K562 (cell line): Measurements from ENCODE around the gene DAPK2. TPM values are rescaled to one million over a fixed set of nuclear protein-coding genes. Genes with fewer than 3 reads are reported as not detected.

Source experiments
- CBFA2T3 ChIP-seq: fragments of 450-650 bp; IDR thresholded peaks from 2 replicates; pipeline ENCODE4 v1.6.1; 2017
- CBX1 ChIP-seq: sonication (generic); IDR thresholded peaks from 2 replicates; pipeline ENCODE4 v1.6.1; 2016; ENCODE audit warnings: antibody characterized with exemption, low read depth, mild to moderate bottlenecking
- CBX5 ChIP-seq: IDR thresholded peaks from 2 replicates; pipeline ENCODE4 v1.6.1; 2014; ENCODE audit warnings: low read depth, borderline replicate concordance
- CHCHD3 ChIP-seq: fragments of 250-450 bp; sonication (Bioruptor Pico); IDR thresholded peaks from 2 replicates; pipeline ENCODE4 v2.1.2; 2022; ENCODE audit warnings: mild to moderate bottlenecking
- HDAC1 ChIP-seq, 2 experiments: fragments of 450-650 bp; IDR thresholded peaks; 2 replicates each; pipeline ENCODE4 v1.6.1; 2016 to 2017; ENCODE audit warnings: inconsistent platforms in 1 of 2, mild to moderate bottlenecking in 1 of 2, moderate library complexity in 1 of 2
- NFRKB ChIP-seq: fragments of 450-650 bp; IDR thresholded peaks from 2 replicates; pipeline ENCODE4 v1.6.1; 2016; ENCODE audit warnings: low read depth
- NR2C2 ChIP-seq, 2 experiments: fragments of 200-800 bp in 1 of 2; sonication (Bioruptor generic) in 1 of 2; sonication (generic) in 1 of 2; formaldehyde crosslinking in 1 of 2; IDR thresholded peaks; 2 replicates each; pipeline versions ENCODE4 v1.6.1 to v1.8.0; 2016 to 2022; ENCODE audit warnings: mild to moderate bottlenecking in 1 of 2, missing compliant biosample characterization in 1 of 2, missing genetic modification characterization in 1 of 2, missing genetic modification reagents in 1 of 2
- NR3C1 ChIP-seq: sonication (generic); formaldehyde crosslinking; IDR thresholded peaks from 2 replicates; pipeline ENCODE4 v1.8.1; 2022; ENCODE audit warnings: missing genetic modification reagents
- NUFIP1 ChIP-seq: fragments of 450-650 bp; IDR thresholded peaks from 2 replicates; pipeline ENCODE4 v1.6.1; 2018; ENCODE audit not compliant: partially characterized antibody
- RBFOX2 ChIP-seq: fragments of 200-400 bp; formaldehyde crosslinking; IDR thresholded peaks from 2 replicates; pipeline ENCODE4 v1.6.1; 2017; ENCODE audit warnings: low read depth, mild to moderate bottlenecking, low read length, moderate library complexity
- SMAD4 ChIP-seq: fragments of 250-450 bp; sonication (Bioruptor Pico); conservative IDR thresholded peaks from 2 replicates; pipeline ENCODE4 v1.8.0; 2021; ENCODE audit warnings: inconsistent platforms, mild to moderate bottlenecking, moderate library complexity
- SNRNP70 ChIP-seq: fragments of 200-400 bp; formaldehyde crosslinking; optimal IDR thresholded peaks from 2 replicates; pipeline ENCODE3; 2017; ENCODE audit warnings: low read depth, low read length
- TEAD4 ChIP-seq, 2 experiments: sonication (generic) in 1 of 2; formaldehyde crosslinking in 1 of 2; IDR thresholded peaks; 2 replicates each; pipeline versions ENCODE4 v1.6.1 to v1.8.0; 2012 to 2022; ENCODE audit warnings: borderline replicate concordance in 1 of 2, inconsistent platforms in 1 of 2, low read length in 1 of 2, mild to moderate bottlenecking in 1 of 2, missing genetic modification reagents in 1 of 2
- ZBTB11 ChIP-seq, 3 experiments: fragments of 200-800 bp in 1 of 3; fragments of 250-450 bp in 1 of 3; fragments of 450-650 bp in 1 of 3; sonication (Bioruptor Pico) in 1 of 3; sonication (Bioruptor generic) in 1 of 3; formaldehyde crosslinking in 1 of 3; IDR thresholded peaks; 2 replicates each; pipeline versions ENCODE4 v1.6.1 to v1.8.0; 2016 to 2022; ENCODE audit warnings: mild to moderate bottlenecking in 2 of 3, missing genetic modification characterization in 2 of 3, missing compliant biosample characterization in 1 of 3, moderate library complexity in 1 of 3
- ZBTB8A ChIP-seq: fragments of 450-650 bp; IDR thresholded peaks from 2 replicates; pipeline ENCODE4 v1.6.1; 2018; ENCODE audit warnings: mild to moderate bottlenecking, moderate library complexity; ENCODE audit not compliant: partially characterized antibody
- ZFPM2 ChIP-seq: fragments of 250-450 bp; sonication (Bioruptor Pico); IDR thresholded peaks from 2 replicates; pipeline ENCODE4 v1.5.1; 2022; ENCODE audit warnings: mild to moderate bottlenecking
- ZNF395 ChIP-seq: fragments of 200-800 bp; sonication (Bioruptor generic); IDR thresholded peaks from 2 replicates; pipeline ENCODE4 v1.6.1; 2017; ENCODE audit warnings: missing genetic modification characterization, missing compliant biosample characterization
- ZNF512 ChIP-seq: IDR thresholded peaks from 2 replicates; pipeline ENCODE4 v1.6.1; 2016; ENCODE audit warnings: missing genetic modification characterization, missing compliant biosample characterization
- ZNF639 ChIP-seq, 2 experiments: fragments of 200-800 bp in 1 of 2; sonication (Bioruptor generic) in 1 of 2; sonication (generic) in 1 of 2; formaldehyde crosslinking in 1 of 2; IDR thresholded peaks in 1 of 2; conservative IDR thresholded peaks in 1 of 2; 2 replicates each; pipeline versions ENCODE4 v1.5.0 to v1.6.1; 2016 to 2020; ENCODE audit warnings: missing compliant biosample characterization in 1 of 2, missing genetic modification characterization in 1 of 2, missing genetic modification reagents in 1 of 2
- ZNF830 ChIP-seq: fragments of 250-450 bp; sonication (Bioruptor Pico); IDR thresholded peaks from 2 replicates; pipeline ENCODE4 v1.5.0; 2021; ENCODE audit warnings: mild to moderate bottlenecking
- polyA plus RNA-seq, 8 experiments: library from polyadenylated mRNA; depleted of rRNA in 4 of 8; stranded (reverse) in 5 of 8; unstranded in 3 of 8; fragments of >200 nt; fragmentation: Nextera tagmentation in 2 of 8; fragmentation: Illumina TruSeq in 1 of 8; extraction: Ambion mirVana in 2 of 8; extraction: Trizol in 1 of 8; gene quantifications; 2 replicates each; pipeline versions ENCODE4 v1.2.1 to v1.2.3, GENCODE V29; 2011 to 2014; ENCODE audit warnings: inconsistent platforms in 1 of 8, missing spikeins in 1 of 8
- total RNA-seq, 7 experiments: library from RNA; depleted of rRNA in 6 of 7; stranded (reverse); fragments of >200 nt in 6 of 7; fragmentation: Illumina TruSeq in 2 of 7; extraction: Trizol in 2 of 7; gene quantifications; 2 replicates each; pipeline versions ENCODE4 v1.2.1 to v1.2.3, GENCODE V29; 2011 to 2021; ENCODE audit warnings: low replicate concordance in 1 of 7

Gene DAPK2
- total and polyA plus RNA-seq, 9 of the 15 experiments (the other 6 are each of a cell fraction or from before 2014, with no cell fraction given) = 0.14 to 5.2 (median 2.2) TPM

- TF ChIP-seq NR2C2 (CRISPR knock-in tag; IDR thresholded peaks at IDR 0.05) = no peak
- TF ChIP-seq NR2C2 (tag; IDR thresholded peaks at IDR 0.05) = peak; percentile 43; the same call in 1 of the 2 replicates
- TF ChIP-seq ZNF512 (tag) = no peak
- peak; percentile 87 for TF ChIP-seq NFRKB
- 0 out of 2 replicates have a peak, but pooled peaks have one; percentile 42 for TF ChIP-seq CBX1
- TF ChIP-seq ZBTB8A = no peak
- 0 out of 2 replicates have a peak, but pooled peaks have one; percentile 78 for TF ChIP-seq ZNF830 (CRISPR knock-in tag)
- peak in 1 of 2 experiments; percentile 39; a peak in 2 of 4 replicates for TF ChIP-seq HDAC1 (IDR thresholded peaks at IDR 0.05)
- TF ChIP-seq CBFA2T3 = peak; percentile 88
- peak; percentile 66 for TF ChIP-seq ZNF395
- peak; percentile 70 for TF ChIP-seq TEAD4 (IDR thresholded peaks at IDR 0.05; ENCODE audit: low read length)
- no peak for TF ChIP-seq TEAD4 (CRISPR knock-in tag; IDR thresholded peaks at IDR 0.05; ENCODE audit: borderline replicate concordance)
- TF ChIP-seq RBFOX2 = peak; percentile 46; the same call in 1 of the 2 replicates
- TF ChIP-seq CBX5 = no peak
- TF ChIP-seq ZNF639 (CRISPR knock-in tag; conservative IDR thresholded peaks at IDR 0.05 in 1 of 2, IDR thresholded peaks at IDR 0.05 in 1 of 2) = peak in 1 of 2 experiments; percentile 60; a peak in 1 of 4 replicates
- no peak for TF ChIP-seq NR3C1 (CRISPR knock-in tag)
- TF ChIP-seq CHCHD3 = no peak
- TF ChIP-seq ZBTB11 (CRISPR knock-in tag; IDR thresholded peaks at IDR 0.05) = peak in 1 of 3 experiments; percentile 68; a peak in 2 of 6 replicates
- no peak for TF ChIP-seq ZFPM2 (CRISPR knock-in tag)
- peak; percentile 74 for TF ChIP-seq SMAD4 (CRISPR knock-in tag)
- TF ChIP-seq NUFIP1 = peak; percentile 62
- TF ChIP-seq SNRNP70 = no peak
These were observed 127.4 kb downstream of the DAPK2 start (continued) for GRCh38 chr15:63918901-63919348.
